ENCODE results near the gene SLC35F4.

The SLC35F4 gene

GRCh38 chr14:57567220-57567619 lies 298.7 kb downstream of the SLC35F4 start:
- Histone ChIP-seq H3K36me3 (ENCODE audit: control insufficient read depth, insufficient read depth, low read length) (no peaks in the 10 kb centered on the region), H3K9me3 (ENCODE audit: control insufficient read depth, low read length) (no peaks in the 10 kb centered on the region), H3K9ac (no peak overlapping the region), H3K4me2 (ENCODE audit: low read length) (no peak overlapping the region), H2AFZ (no peak overlapping the region), H3K4me1 (no peaks in the 10 kb centered on the region), H3K79me2 (no peaks in the 10 kb centered on the region), H3K27me3 (ENCODE audit: control insufficient read depth, insufficient read depth, low read length) (no peaks in the 10 kb centered on the region), H3K27ac (no peak overlapping the region), H3K4me3 (ENCODE audit: low read depth, low read length) (no peak overlapping the region)
- TF ChIP-seq CTCF (IDR thresholded peaks at IDR 0.05) = no peak

GRCh38 chr14:57560681-57561080 lies 305.2 kb downstream of the SLC35F4 start:
- no peak for TF ChIP-seq CTCF (IDR thresholded peaks at IDR 0.05)
- Histone ChIP-seq H3K79me2 (no peaks in the 10 kb centered on the region), H3K4me3 (ENCODE audit: low read depth, low read length) (no peak overlapping the region), H3K27me3 (ENCODE audit: control insufficient read depth, insufficient read depth, low read length) (no peaks in the 10 kb centered on the region), H3K9me3 (ENCODE audit: control insufficient read depth, low read length) (no peaks in the 10 kb centered on the region), H3K4me2 (ENCODE audit: low read length) (no peak overlapping the region), H3K36me3 (ENCODE audit: control insufficient read depth, insufficient read depth, low read length) (no peaks in the 10 kb centered on the region), H3K9ac (no peak overlapping the region), H3K27ac (no peak overlapping the region), H2AFZ (no peak overlapping the region), H3K4me1 (no peaks in the 10 kb centered on the region)

- Histone ChIP-seq H3K9me3 (ENCODE audit: control insufficient read depth, low read length) (no peaks in the 10 kb centered on the region), H3K9ac (no peak overlapping the region), H3K27ac (no peak overlapping the region), H3K4me1 (no peaks in the 10 kb centered on the region), H3K4me2 (ENCODE audit: low read length) (no peak overlapping the region), H3K27me3 (ENCODE audit: control insufficient read depth, insufficient read depth, low read length) (no peaks in the 10 kb centered on the region), H2AFZ (no peak overlapping the region), H3K36me3 (ENCODE audit: control insufficient read depth, insufficient read depth, low read length) (no peaks in the 10 kb centered on the region), H3K4me3 (ENCODE audit: low read depth, low read length) (no peak overlapping the region), H3K79me2 (no peaks in the 10 kb centered on the region)
- no peak for TF ChIP-seq CTCF (IDR thresholded peaks at IDR 0.05)
Observed at GRCh38 chr14:57559576-57559975, 306.3 kb downstream of the SLC35F4 start.

- Histone ChIP-seq H3K4me2 (ENCODE audit: low read length) (no peak overlapping the region), H3K4me1 (no peaks in the 10 kb centered on the region), H3K4me3 (ENCODE audit: low read depth, low read length) (no peak overlapping the region)
Observed at GRCh38 chr14:57549765-57550420, 316.0 kb downstream of the SLC35F4 start.

More at GRCh38 chr14:57549765-57550420, 316.0 kb downstream of the SLC35F4 start:
- Histone ChIP-seq H3K27ac (no peak overlapping the region), H3K36me3 (ENCODE audit: control insufficient read depth, insufficient read depth, low read length) (no peaks in the 10 kb centered on the region), H3K9me3 (ENCODE audit: control insufficient read depth, low read length) (no peaks in the 10 kb centered on the region), H3K79me2 (no peaks in the 10 kb centered on the region), H2AFZ (no peak overlapping the region), H3K9ac (no peak overlapping the region), H3K27me3 (ENCODE audit: control insufficient read depth, insufficient read depth, low read length) (no peaks in the 10 kb centered on the region)
- TF ChIP-seq CTCF (IDR thresholded peaks at IDR 0.05) = no peak

All from parathyroid adenoma (tissue), 2 donors.